MG63 (cell line): ENCODE data around the gene GBP3. TPM values are rescaled to one million over a fixed set of nuclear protein-coding genes. Genes with fewer than 3 reads are reported as not detected.

Experiments used
- total RNA-seq: library from RNA; depleted of rRNA; stranded (reverse); fragments of >200 nt; shearing (Covaris generic); gene quantifications from 2 replicates; pipeline ENCODE4 v1.2.3, GENCODE V29; 2014; ENCODE audit warnings: low replicate concordance; rRNA removed

The GBP3 gene
- total RNA-seq, 1 experiment from 2014 or later, result 18.5 TPM

Other genes with a start within 250 kb of the GBP3 start
- gene GTF2B, start 131.3 kb downstream of the GBP3 start, total RNA-seq, result 49.7 and 61.1 TPM in 2 replicates
- gene KYAT3, start 30.2 kb downstream of the GBP3 start, total RNA-seq, result 5.8 and 5.9 TPM in 2 replicates
- 8.0 and 11.9 TPM in 2 replicates for gene RBMXL1, start 30.2 kb downstream of the GBP3 start, total RNA-seq
- gene GBP1, start 42.3 kb upstream of the GBP3 start, total RNA-seq, result 11.8 and 15.1 TPM in 2 replicates
- gene GBP2, start 103.2 kb upstream of the GBP3 start, total RNA-seq, result 2.2 and 2.3 TPM in 2 replicates
- gene GBP7, start 153.1 kb upstream of the GBP3 start, total RNA-seq, result not detected in 2 replicates
- 0.07 and 1.1 TPM in 2 replicates for gene GBP4, start 176.1 kb upstream of the GBP3 start, total RNA-seq
- gene GBP5, start 250.0 kb upstream of the GBP3 start, total RNA-seq, result 0.26 and 4.6 TPM in 2 replicates